ENCODE measurements around the gene ADAMTS14.

- TF ChIP-seq ZNF274 (IDR thresholded peaks at IDR 0.05; ENCODE audit: low read depth, low read length) (no peak), SUZ12 (IDR thresholded peaks at IDR 0.05; ENCODE audit: extremely low read depth, insufficient read depth, insufficient read length) (no peak)
Observed at GRCh38 chr10:70778267-70778924, 106.1 kb downstream of the ADAMTS14 start.

Data from NT2/D1 (cell line).